ENCODE data around the gene TAB3. TPM values are rescaled to one million over a fixed set of nuclear protein-coding genes. Genes with fewer than 3 reads are reported as not detected.

Gene TAB3
- total RNA-seq, 1 donor from 2014 or later, result 26.1 TPM

GRCh38 chrX:30786374-30786773, 102.7 kb downstream of the TAB3 start:
- no peak for TF ChIP-seq CTCF (conservative IDR thresholded peaks at IDR 0.05)
- H3K27me3 Mint-ChIP-seq, result no peaks in the 10 kb centered on the region
- no peak overlapping the region for H3K4me3 Mint-ChIP-seq
- no peak for DNase-seq (ENCODE audit: extremely low spot score, unreplicated experiment)
- H3K9me3 Mint-ChIP-seq, result no peaks in the 10 kb centered on the region
- no peak overlapping the region for H3K27ac Mint-ChIP-seq
- H3K36me3 Mint-ChIP-seq, result no peaks in the 10 kb centered on the region
- H3K4me1 Mint-ChIP-seq (ENCODE audit: unreplicated experiment), result no peaks in the 10 kb centered on the region

- H3K27ac Mint-ChIP-seq, result no peak overlapping the region
- no peaks in the 10 kb centered on the region for H3K36me3 Mint-ChIP-seq
- no peak for TF ChIP-seq CTCF (conservative IDR thresholded peaks at IDR 0.05)
- H3K4me1 Mint-ChIP-seq (ENCODE audit: unreplicated experiment), result no peaks in the 10 kb centered on the region
- no peak for DNase-seq (ENCODE audit: extremely low spot score, unreplicated experiment)
- H3K9me3 Mint-ChIP-seq, result no peaks in the 10 kb centered on the region
- H3K27me3 Mint-ChIP-seq, result no peaks in the 10 kb centered on the region
- H3K4me3 Mint-ChIP-seq, result no peak overlapping the region
Measured at GRCh38 chrX:30781711-30782444, 107.2 kb downstream of the TAB3 start.

- DNase-seq (ENCODE audit: extremely low spot score, unreplicated experiment), result no peak
- H3K27ac Mint-ChIP-seq, result no peak overlapping the region
- no peaks in the 10 kb centered on the region for H3K4me1 Mint-ChIP-seq (ENCODE audit: unreplicated experiment)
- no peaks in the 10 kb centered on the region for H3K27me3 Mint-ChIP-seq
- TF ChIP-seq CTCF (conservative IDR thresholded peaks at IDR 0.05), result no peak
- H3K9me3 Mint-ChIP-seq, result no peaks in the 10 kb centered on the region
- H3K36me3 Mint-ChIP-seq, result no peaks in the 10 kb centered on the region
- no peak overlapping the region for H3K4me3 Mint-ChIP-seq
Measured at GRCh38 chrX:30779453-30780030, 109.5 kb downstream of the TAB3 start.

GRCh38 chrX:30777575-30777974, 111.5 kb downstream of the TAB3 start:
- Mint-ChIP-seq H3K4me3 (no peak overlapping the region), H3K4me1 (ENCODE audit: unreplicated experiment) (no peaks in the 10 kb centered on the region), H3K36me3 (no peaks in the 10 kb centered on the region), H3K27ac (no peak overlapping the region), H3K27me3 (no peaks in the 10 kb centered on the region), H3K9me3 (peaks cover 5% of the 10 kb centered on the region)
- no peak for TF ChIP-seq CTCF (conservative IDR thresholded peaks at IDR 0.05)
- no peak for DNase-seq (ENCODE audit: extremely low spot score, unreplicated experiment)

Other genes starting within 250 kb of the TAB3 start
- 27.2 and 28.2 TPM in 2 replicates for gene GK, start 235.8 kb downstream of the TAB3 start, total RNA-seq (ENCODE audit: low replicate concordance)
- not detected in 2 replicates for gene FTHL17, start 182.8 kb upstream of the TAB3 start, total RNA-seq (ENCODE audit: low replicate concordance)

Measured in type B pancreatic cell (in vitro differentiated cells).